PC-9 (cell line): ENCODE results near the gene IFNA5. TPM values are rescaled to one million over a fixed set of nuclear protein-coding genes. Genes with fewer than 3 reads are reported as not detected.

Experiments used
- BruUV-seq: library from RNA; stranded (reverse); fragments of 400-500 nt; replicated peaks from 2 replicates; lab custom pipeline; 2021; lab: Mats Ljungman, UMichigan
- CTCF ChIA-PET: fragments of 300-600 bp; sonication (Branson Sonifier 250); formaldehyde crosslinking; loops from one replicate; lab custom pipeline; 2022; ENCODE audit warnings: antibody characterized with exemption; lab: Charles Lee
- POLR2A ChIA-PET: fragments of 300-600 bp; sonication (Branson Sonifier 250); formaldehyde crosslinking; loops from one replicate; lab custom pipeline; 2022; ENCODE audit warnings: antibody characterized with exemption; ENCODE audit not compliant: unreplicated experiment; lab: Charles Lee
- DNase-seq, 2 experiments: peaks; one replicate each; pipeline versions ENCODE4 v3.0.0 to v3.0.0-alpha.2; 2015 to 2022; ENCODE audit warnings: mixed read lengths in 1 of 2
- H2AFZ ChIP-seq: fragments of 200-600 bp; sonication (generic); 2 replicates; pipeline ENCODE4 v1.8.1; 2017; ENCODE audit warnings: antibody characterized with exemption
- H3F3A ChIP-seq: fragments of 200-600 bp; sonication (generic); 2 replicates; pipeline ENCODE4 v1.8.1; 2017; ENCODE audit warnings: antibody characterized with exemption, mild to moderate bottlenecking, low read depth; ENCODE audit not compliant: insufficient read depth
- H3K27ac ChIP-seq: fragments of 200-600 bp; sonication (generic); 2 replicates; pipeline ENCODE4 v1.6.1; 2016; ENCODE audit warnings: mixed run types
- H3K27me3 ChIP-seq: fragments of 200-600 bp; sonication (generic); 2 replicates; pipeline ENCODE4 v1.6.1; 2016; ENCODE audit warnings: low read depth, mixed run types; ENCODE audit not compliant: insufficient read depth
- H3K36me3 ChIP-seq: fragments of 200-600 bp; sonication (generic); 2 replicates; pipeline ENCODE4 v1.6.1; 2016; ENCODE audit warnings: low read depth, mixed run types
- H3K4me1 ChIP-seq: fragments of 200-600 bp; sonication (generic); replicated peaks from 2 replicates; pipeline ENCODE4 v1.6.1; 2016; ENCODE audit warnings: mixed run types; ENCODE audit not compliant: insufficient read depth
- H3K4me2 ChIP-seq: fragments of 200-600 bp; sonication (generic); 2 replicates; pipeline ENCODE4 v1.6.1; 2017; ENCODE audit warnings: mixed run types
- H3K4me3 ChIP-seq: fragments of 200-600 bp; sonication (generic); 2 replicates; pipeline ENCODE4 v1.6.1; 2016; ENCODE audit warnings: mixed run types
- H3K79me2 ChIP-seq: fragments of 200-600 bp; sonication (generic); 2 replicates; pipeline ENCODE4 v1.6.1; 2017; ENCODE audit warnings: low read depth, mixed run types
- H3K9me2 ChIP-seq: fragments of 200-600 bp; sonication (generic); 2 replicates; pipeline ENCODE4 v1.8.1; 2017; ENCODE audit warnings: mild to moderate bottlenecking; ENCODE audit not compliant: insufficient read depth
- H3K9me3 ChIP-seq: fragments of 200-600 bp; sonication (generic); 2 replicates; pipeline ENCODE4 v1.8.1; 2016; ENCODE audit warnings: low read depth; ENCODE audit not compliant: insufficient read depth
- H4K20me1 ChIP-seq: fragments of 200-600 bp; sonication (generic); 2 replicates; pipeline ENCODE4 v1.8.1; 2017; ENCODE audit not compliant: insufficient read depth
- CTCF ChIP-seq: fragments of 200-600 bp; sonication (generic); conservative IDR thresholded peaks from 2 replicates; pipeline ENCODE4 v1.6.1; 2017; ENCODE audit warnings: mixed run types, antibody characterized with exemption, mild to moderate bottlenecking, moderate library complexity
- EZH2 ChIP-seq: fragments of 200-600 bp; sonication (generic); IDR thresholded peaks from 2 replicates; pipeline ENCODE4 v1.8.0; 2017; ENCODE audit warnings: antibody characterized with exemption, low read depth
- intact Hi-C: fragments of 100-400 bp; cut with micrococcal nuclease; formaldehyde crosslinking; loops from one replicate; pipeline ENCODE4 v1.10.0; 2022; ENCODE audit not compliant: unreplicated experiment
- total RNA-seq: library from RNA; stranded (reverse); gene quantifications from 2 replicates; pipeline ENCODE4 v1.2.3, GENCODE V29; 2021

Gene IFNA5
- total RNA-seq, 1 experiment from 2014 or later = not detected

GRCh38 chr9:21333226-21333625 lies 28.1 kb upstream of the IFNA5 start:
- no peaks in the 10 kb centered on the region for H4K20me1 ChIP-seq
- peaks cover 52% of the 10 kb centered on the region for H3K79me2 ChIP-seq

DNA sequence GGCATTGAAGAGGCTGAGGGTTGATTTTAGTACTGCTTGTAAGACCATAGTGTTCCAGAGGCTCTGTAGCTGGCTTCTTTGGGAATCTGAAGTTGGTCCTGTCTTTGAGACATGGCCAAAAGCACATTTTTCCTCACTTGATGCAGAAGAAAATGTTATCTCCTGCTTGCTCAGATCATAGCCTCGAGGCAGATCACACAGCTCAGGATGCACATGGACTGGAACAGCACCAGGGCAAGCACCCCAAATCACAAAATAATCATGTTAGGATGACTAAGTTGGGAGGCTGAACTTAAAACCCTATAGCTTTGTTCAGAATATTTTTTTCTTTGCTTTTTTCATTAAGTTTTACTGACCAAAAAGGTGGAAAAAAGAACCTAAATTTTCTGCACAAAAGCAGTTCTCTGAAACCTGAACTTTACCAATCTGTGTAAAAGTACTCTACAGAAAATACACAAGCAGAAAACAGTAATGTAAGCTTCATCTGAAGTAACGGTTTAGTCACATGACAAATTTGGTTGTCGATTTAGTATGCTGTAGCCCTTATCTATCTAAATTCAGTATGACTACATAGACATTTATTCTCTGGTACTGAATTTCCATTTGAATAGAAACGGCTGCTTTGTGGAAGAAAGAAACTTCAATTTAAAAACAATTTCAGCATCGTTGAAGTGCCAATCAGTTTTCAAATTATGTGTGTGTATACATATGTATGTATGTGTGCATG lies 26.7 kb upstream of the IFNA5 start:
- Histone ChIP-seq H3K36me3 (0 out of 2 replicates have a peak, but pooled peaks cover 10% of the 10 kb centered on the region), H3K27me3 (no peaks in the 10 kb centered on the region), H2AFZ (no peak overlapping the region), H3K79me2 (peaks cover 52% of the 10 kb centered on the region), H3K4me2 (peak overlapping the region; percentile 5; the same call in 1 of the 2 replicates), H3F3A (no peaks in the 10 kb centered on the region; the same call in none of the 2 replicates), H3K4me3 (no peak overlapping the region; the same call in 1 of the 2 replicates), H3K4me1 (peaks cover 20% of the 10 kb centered on the region; the same call in 1 of the 2 replicates), H4K20me1 (no peaks in the 10 kb centered on the region), H3K9me3 (no peaks in the 10 kb centered on the region), H3K27ac (no peak overlapping the region), H3K9me2 (no peaks in the 10 kb centered on the region)
- no TSS peak for BruUV-seq
- TF ChIP-seq CTCF = no peak
- TF ChIP-seq EZH2 = no peak
- no peak for DNase-seq
- intact Hi-C loops = loop anchor here (5.0 kb wide), 1 partner anchor 350 kb away; no protein-coding TSS in a partner anchor
- ChIA-PET CTCF (no interaction called here), POLR2A (no interaction called here)

More at GRCh38 chr9:21333226-21333625, 28.1 kb upstream of the IFNA5 start:
- Histone ChIP-seq H2AFZ (no peak overlapping the region), H3K9me2 (no peaks in the 10 kb centered on the region), H3K4me1 (peaks cover 20% of the 10 kb centered on the region; the same call in 1 of the 2 replicates), H3K9me3 (no peaks in the 10 kb centered on the region), H3K27ac (no peak overlapping the region), H3K36me3 (0 out of 2 replicates have a peak, but pooled peaks cover 10% of the 10 kb centered on the region), H3F3A (no peaks in the 10 kb centered on the region; the same call in none of the 2 replicates), H3K27me3 (no peaks in the 10 kb centered on the region), H3K4me3 (no peak overlapping the region), H3K4me2 (peak overlapping the region; percentile 89)
- DNase-seq = no peak
- no peak for TF ChIP-seq CTCF
- no peak for TF ChIP-seq EZH2
- intact Hi-C loops = loop anchor here (5.0 kb wide), 1 partner anchor 349 kb away; no protein-coding TSS in a partner anchor
- ChIA-PET CTCF (no interaction called here), POLR2A (no interaction called here)
- BruUV-seq = no TSS peak

- Histone ChIP-seq H3K9me3 (no peaks in the 10 kb centered on the region), H2AFZ (no peak overlapping the region), H3K27ac (no peak overlapping the region), H3K36me3 (0 out of 2 replicates have a peak, but pooled peaks cover 3% of the 10 kb centered on the region), H3K27me3 (no peaks in the 10 kb centered on the region), H3K4me1 (no peaks in the 10 kb centered on the region), H3K9me2 (no peaks in the 10 kb centered on the region), H3K79me2 (peaks cover 19% of the 10 kb centered on the region), H3K4me3 (no peak overlapping the region), H3K4me2 (no peak overlapping the region), H3F3A (no peaks in the 10 kb centered on the region), H4K20me1 (no peaks in the 10 kb centered on the region)
- TF ChIP-seq CTCF = peak; percentile 72
- TF ChIP-seq EZH2 = no peak
- ChIA-PET CTCF (interaction anchor here (0.6 to 1.1 kb wide), 4 partner anchors 9 to 237 kb away, joined by 3 to 7 read pairs (median 4); partner anchors contain the start of gene KLHL9), POLR2A (interaction anchor here (0.6 kb wide), 1 partner anchor 132 kb away, joined by 4 read pairs; no protein-coding TSS in a partner anchor)
- intact Hi-C loops = loop anchor here (1.0 to 10.0 kb wide), 6 partner anchors 136 to 1126 kb away; partner anchors contain the start of gene MTAP
- no peak for DNase-seq
- BruUV-seq = no TSS peak
Observed at GRCh38 chr9:21326526-21327139, 21.5 kb upstream of the IFNA5 start.
